HG02938 (cell line): Measurements from ENCODE around the gene SH2D3C.

Source experiments
- ATAC-seq: cut with Tn5 transposase; IDR thresholded peaks from one replicate; pipeline ENCODE4 v1.9.1; 2021; ENCODE audit warnings: mild to moderate bottlenecking, moderate library complexity; ENCODE audit not compliant: unreplicated experiment

SH2D3C gene

GRCh38 chr9:127778280-127779135 is at the start of gene SH2D3C:
Gene SH2D3C, minus strand, starts transcription at chr9:127778666. Its CDS starts 39 bp downstream, at chr9:127778627.
- no peak for ATAC-seq

- no peak for ATAC-seq
Measured at GRCh38 chr9:127826253-127826913, 47.9 kb upstream of the SH2D3C start.

- no peak for ATAC-seq
Measured at GRCh38 chr9:127825319-127826051, 47.0 kb upstream of the SH2D3C start.

- ATAC-seq = no peak
Measured at GRCh38 chr9:127822108-127822507, 43.6 kb upstream of the SH2D3C start.

GRCh38 chr9:127818574-127818973 is 40.1 kb upstream of the SH2D3C start:
- ATAC-seq = no peak

GRCh38 chr9:127817881-127818434 is 39.5 kb upstream of the SH2D3C start:
- no peak for ATAC-seq

GRCh38 chr9:127816728-127817127 is 38.3 kb upstream of the SH2D3C start:
- no peak for ATAC-seq

GRCh38 chr9:127816362-127816725 is 37.9 kb upstream of the SH2D3C start:
- no peak for ATAC-seq

- no peak for ATAC-seq
Measured at GRCh38 chr9:127815512-127816361, 37.3 kb upstream of the SH2D3C start.

GRCh38 chr9:127814619-127815511 is 36.4 kb upstream of the SH2D3C start:
- ATAC-seq = no peak

- no peak for ATAC-seq
Measured at GRCh38 chr9:127813686-127814226, 35.3 kb upstream of the SH2D3C start.

GRCh38 chr9:127812936-127813675 is 34.6 kb upstream of the SH2D3C start:
- no peak for ATAC-seq

- ATAC-seq = no peak
Measured at GRCh38 chr9:127812011-127812410, 33.5 kb upstream of the SH2D3C start.

GRCh38 chr9:127810378-127811187 is 32.1 kb upstream of the SH2D3C start:
- ATAC-seq = no peak

- ATAC-seq = no peak
Measured at GRCh38 chr9:127809540-127810377, 31.3 kb upstream of the SH2D3C start.

GRCh38 chr9:127809002-127809539 is 30.6 kb upstream of the SH2D3C start:
- ATAC-seq = no peak
